Activated naive CD4-positive, alpha-beta T cell treated with Interleukin-2 at 50 U/mL for 16 hours (primary cell): ENCODE results near the gene PGM2L1.

Source experiments
- DNase-seq: peaks from one replicate; pipeline ENCODE4 v3.0.0-alpha.2; 2020

PGM2L1 gene

GRCh38 chr11:74288161-74288560 lies 110.1 kb downstream of the PGM2L1 start:
- no peak for DNase-seq

DNA sequence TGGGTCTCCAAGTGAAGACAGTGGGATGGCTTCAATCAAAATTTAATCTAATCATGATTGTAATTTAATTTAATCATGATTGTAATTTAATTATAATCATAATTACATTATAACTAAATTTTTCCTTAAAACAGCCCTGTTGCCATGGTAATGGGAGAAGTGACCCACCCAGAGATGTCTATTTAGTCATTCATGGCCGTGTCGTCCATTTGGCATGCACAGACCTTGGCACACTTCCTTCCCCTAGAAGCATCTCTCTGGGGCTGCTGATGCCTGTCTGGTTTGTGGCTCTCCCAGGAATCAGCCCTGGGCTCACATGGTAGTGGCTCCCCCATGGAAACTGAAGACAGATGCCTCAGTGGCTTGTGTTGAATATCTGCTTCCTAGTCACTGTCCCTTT lies 113.8 kb downstream of the PGM2L1 start:
- no peak for DNase-seq

- no peak for DNase-seq
Observed at GRCh38 chr11:74283580-74284180, 114.6 kb downstream of the PGM2L1 start.

GRCh38 chr11:74282914-74283371 lies 115.3 kb downstream of the PGM2L1 start:
- DNase-seq, result no peak

DNA sequence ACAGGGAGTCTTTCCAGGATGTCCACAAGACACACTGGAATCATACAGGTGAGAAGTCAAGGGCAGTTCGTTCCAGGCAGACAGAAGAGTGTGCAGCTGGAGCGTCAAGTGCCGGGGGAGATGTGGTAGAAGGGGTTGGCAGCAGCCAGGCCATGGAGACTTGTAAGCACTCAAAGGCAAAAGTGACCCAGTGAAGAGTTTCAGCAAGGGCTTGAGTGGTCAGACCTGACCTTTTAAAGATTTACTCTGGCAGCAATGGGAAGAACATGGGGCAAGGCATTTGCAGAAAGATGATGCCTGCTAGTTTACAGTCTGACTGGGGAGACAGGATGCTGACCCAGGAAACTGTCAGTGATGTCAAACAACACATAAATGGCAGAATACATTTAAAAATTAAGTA lies 115.8 kb downstream of the PGM2L1 start:
- no peak for DNase-seq

- no peak for DNase-seq
Observed at GRCh38 chr11:74280494-74280893, 117.7 kb downstream of the PGM2L1 start.
